GM19240 (cell line): Measurements from ENCODE around the gene RNU6-9.

ENCODE experiments used
- DNase-seq: peaks from one replicate; pipeline ENCODE4 v3.0.0; 2011; ENCODE audit warnings: low spot score; ENCODE audit not compliant: insufficient read length

RNU6-9 gene

DNA sequence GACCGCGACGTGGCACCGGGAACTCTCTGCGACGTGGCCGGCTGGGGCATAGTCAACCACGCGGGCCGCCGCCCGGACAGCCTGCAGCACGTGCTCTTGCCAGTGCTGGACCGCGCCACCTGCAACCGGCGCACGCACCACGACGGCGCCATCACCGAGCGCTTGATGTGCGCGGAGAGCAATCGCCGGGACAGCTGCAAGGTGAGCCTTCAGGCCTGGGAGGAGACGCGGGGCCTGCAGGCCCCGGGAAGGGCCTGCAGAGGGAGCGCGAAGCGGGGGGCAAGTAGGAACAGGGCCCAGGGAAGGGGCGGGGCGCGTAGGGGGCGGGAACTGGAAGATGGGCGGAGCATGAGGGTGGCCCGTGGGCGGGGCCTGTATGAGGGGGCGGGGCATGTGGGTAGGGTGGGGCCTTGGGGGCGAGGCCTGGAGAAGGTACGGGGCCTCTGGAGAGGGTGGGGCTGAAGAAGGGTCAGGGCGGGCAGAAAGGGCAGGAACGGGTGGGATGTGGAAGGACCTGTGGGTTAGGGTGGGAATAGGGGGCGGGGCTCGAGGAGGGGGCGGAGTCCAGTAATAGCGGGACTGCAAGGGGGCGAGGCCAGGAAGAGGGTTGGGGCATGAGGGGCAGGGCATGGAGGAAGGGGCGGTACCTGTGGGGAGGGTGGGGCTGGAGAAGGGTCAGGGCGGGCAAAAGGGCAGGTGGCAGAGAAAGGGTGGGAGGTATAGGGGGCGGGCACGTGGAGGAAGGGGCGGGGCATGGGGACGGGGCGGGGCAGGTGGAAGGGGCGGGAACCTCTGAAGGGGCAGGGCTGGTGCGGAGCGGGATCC is 31.3 kb upstream of the RNU6-9 start:
- DNase-seq, result no peak

GRCh38 chr19:862581-863314 is 30.5 kb upstream of the RNU6-9 start:
- peak; percentile 71 for DNase-seq

GRCh38 chr19:863315-863620 is 30.0 kb upstream of the RNU6-9 start:
- DNase-seq, result no peak

DNA sequence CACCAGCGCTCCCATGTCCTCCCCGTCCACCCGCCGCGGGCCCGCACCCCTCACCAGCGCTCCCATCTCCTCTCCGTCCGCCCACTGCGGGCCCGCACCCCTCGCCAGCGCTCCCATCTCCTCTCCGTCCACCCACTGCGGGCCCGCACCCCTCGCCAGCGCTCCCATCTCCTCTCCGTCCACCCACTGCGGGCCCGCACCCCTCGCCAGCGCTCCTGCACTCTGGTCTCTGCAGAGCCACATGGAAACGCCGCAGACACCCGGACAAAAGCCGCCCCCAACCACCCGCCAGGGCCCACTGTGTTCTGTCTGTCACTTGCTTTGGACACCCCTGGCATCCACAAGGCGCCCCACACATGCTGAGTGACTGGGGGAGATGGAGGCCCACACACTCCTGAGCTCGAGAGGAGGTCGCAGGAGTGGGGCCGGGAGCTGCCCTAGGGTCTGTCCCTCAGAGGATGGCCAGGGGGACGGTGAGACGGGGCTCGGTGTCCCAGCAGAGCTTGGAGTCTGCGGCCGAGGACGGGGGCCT is 26.4 kb upstream of the RNU6-9 start:
- no peak for DNase-seq

DNA sequence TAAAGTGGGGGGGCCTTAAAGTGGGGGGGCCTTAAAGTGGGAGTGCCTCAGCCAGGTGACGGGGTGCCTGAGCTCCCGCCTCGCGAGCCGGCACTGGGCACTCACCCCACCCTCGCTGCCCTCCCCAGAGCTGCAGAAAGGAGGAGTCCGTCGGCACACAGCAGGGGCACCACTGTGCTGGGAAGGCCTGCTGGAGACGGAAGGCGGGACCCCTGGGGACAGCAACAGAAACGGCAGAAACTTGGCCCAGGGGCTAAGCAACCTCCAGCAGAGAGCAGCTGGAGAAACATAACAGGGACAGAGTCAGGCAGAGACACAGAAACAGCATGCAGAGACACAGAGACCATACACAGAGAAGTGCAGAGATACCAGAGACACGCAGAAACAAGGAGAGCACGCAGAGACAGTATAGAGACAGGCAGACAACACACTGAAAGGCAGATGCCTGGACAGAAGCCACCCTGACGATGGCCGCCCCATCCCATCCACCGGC is 25.9 kb upstream of the RNU6-9 start:
- no peak for DNase-seq

- DNase-seq, result no peak
Observed at GRCh38 chr19:867855-868457, 25.3 kb upstream of the RNU6-9 start.

DNA sequence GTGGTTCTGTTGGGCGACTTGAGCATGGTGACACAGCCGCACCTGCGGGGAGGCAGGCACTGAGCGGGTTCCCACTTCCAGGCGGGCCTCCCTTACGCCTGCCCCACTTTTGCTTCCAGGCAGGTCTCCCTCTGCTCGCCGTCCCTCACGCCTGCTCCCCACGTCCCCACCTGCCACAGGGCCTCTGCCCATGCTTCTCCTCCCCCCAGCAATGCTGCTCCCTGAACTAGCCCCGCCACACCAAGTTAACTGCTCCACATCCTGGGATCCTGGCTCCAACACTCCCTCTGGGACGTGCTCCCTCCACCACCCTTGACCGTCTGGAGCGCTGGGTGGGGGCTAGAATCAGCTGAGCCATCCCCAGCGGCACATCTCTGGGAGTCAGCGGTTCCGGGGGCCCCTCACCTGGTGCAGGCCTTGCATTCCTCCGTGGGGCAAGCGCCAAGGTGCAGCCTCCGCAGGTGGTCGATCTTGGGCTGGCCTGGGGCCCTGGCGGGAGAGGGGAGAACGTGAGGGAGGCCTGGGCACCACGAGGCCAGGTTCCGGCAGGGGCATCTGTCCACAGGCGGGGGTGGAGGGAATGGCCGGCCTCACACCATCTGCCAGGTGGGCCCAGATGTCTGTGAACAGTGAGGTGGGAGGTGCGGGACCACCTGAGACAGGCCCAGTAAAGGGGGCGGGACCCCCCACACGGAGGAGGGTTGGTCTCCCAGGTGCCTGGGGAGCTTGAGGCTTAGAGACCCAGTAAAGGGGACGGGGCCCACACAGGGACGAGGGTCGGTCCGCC is 24.6 kb upstream of the RNU6-9 start:
- no peak for DNase-seq

- DNase-seq, result no peak
Observed at GRCh38 chr19:869245-870177, 23.8 kb upstream of the RNU6-9 start.

- no peak for DNase-seq
Observed at GRCh38 chr19:870314-870713, 23.0 kb upstream of the RNU6-9 start.

DNA sequence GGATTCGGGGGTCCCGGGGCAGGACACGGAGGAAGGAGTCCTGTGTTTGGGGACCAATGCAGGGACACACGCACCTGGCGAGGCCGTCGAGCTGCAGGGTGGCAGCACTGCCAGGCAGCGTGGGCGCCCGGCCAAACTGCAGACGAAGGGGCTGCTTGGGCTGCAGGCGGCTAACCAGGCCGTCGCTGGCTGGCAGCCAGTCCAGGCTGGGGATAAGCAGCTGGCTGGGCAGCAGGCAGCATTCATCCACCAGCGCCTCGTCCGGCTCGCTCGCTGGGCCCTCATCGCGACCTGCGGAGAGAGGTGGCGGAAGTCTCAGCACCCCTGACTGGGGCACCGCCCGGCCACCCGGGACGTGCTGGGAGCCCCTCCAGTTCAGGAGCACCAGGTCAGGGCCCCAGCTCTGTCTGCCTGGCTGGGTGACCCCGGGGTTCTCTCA is 22.3 kb upstream of the RNU6-9 start:
- DNase-seq, result no peak

- DNase-seq, result no peak
Observed at GRCh38 chr19:871446-872265, 21.6 kb upstream of the RNU6-9 start.

GRCh38 chr19:872266-872951 is 20.9 kb upstream of the RNU6-9 start:
- peak; percentile 96 for DNase-seq

DNA sequence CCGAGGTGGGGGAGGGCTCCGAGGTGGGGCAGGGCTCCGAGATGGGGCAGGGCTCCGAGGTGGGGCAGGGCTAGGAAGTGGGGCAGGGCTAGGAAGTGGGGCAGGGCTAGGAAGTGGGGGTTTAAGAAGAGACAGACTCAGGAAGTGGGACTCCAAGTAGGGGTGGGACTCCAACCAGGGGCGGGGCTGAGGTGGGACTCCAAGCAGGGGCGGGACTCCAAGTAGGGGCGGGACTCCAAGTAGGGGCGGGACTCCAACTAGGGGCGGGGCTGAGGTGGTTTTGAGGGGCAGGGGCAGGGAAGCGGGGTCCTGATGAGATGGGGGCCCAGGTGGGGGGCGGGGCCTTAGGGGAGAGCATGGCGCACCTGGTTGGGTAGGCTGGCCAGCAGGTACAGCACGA is 20.2 kb upstream of the RNU6-9 start:
- peak; percentile 91 for DNase-seq

DNA sequence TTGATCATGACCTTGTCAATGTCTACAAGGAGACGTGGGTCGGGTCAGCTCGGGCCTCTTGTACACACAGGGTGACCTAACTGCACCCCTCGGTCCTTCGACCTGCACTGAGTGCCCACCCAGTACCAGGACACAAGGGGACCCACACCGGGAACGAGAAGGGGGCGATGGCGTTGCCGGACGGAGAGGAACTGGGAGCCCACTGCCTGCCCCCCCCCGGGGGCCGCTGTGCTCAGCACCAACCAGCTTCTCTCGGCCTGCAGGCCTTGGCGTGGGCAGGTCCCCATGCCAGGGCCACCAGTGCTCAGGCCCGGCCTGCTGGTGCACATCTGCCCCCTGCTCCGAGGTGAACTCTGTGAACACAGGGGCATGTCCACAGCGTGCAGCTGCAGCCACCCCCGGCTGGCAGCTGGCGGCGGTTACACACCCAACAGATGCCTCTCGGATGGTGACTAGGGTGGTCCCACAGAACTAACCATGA is 19.7 kb upstream of the RNU6-9 start:
- no peak for DNase-seq

GRCh38 chr19:875265-875879 is 17.9 kb upstream of the RNU6-9 start:
- DNase-seq, result no peak

DNA sequence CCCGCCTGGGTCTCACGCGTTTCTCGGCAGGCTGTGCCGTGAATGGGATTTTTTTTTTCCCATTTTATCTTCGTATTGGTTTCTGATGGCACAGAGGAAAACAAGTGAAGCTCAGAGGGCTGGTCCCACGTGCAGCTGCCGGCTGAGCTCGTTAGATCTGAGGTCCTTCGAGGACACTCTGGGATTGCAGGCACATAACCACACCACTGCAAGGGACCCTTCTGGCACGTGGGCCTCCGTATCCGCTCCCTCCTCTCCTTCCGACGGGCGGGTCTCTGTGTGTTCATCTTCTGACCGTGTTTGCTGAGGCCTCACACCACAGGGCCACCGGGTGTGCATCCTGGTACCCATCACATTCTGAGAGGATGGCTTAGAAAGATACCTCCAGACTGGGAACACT is 17.2 kb upstream of the RNU6-9 start:
- DNase-seq, result no peak

- no peak for DNase-seq
Observed at GRCh38 chr19:876780-877314, 16.4 kb upstream of the RNU6-9 start.
